NCI-H345 treated with DMSO at 0.1 percent for 48 hours (cell line): Measurements from ENCODE around the gene HCFC1R1.
"Not testable (repeated sequence)": the region's sequence is repeated elsewhere in the genome, so short reads cannot be mapped to it uniquely, and the experiment has no call there.

Experiments
- DNase-seq: peaks from one replicate; lab custom pipeline; 2025; ENCODE audit not compliant: unreplicated experiment; lab: John Stamatoyannopoulos, UW

Gene HCFC1R1

DNA sequence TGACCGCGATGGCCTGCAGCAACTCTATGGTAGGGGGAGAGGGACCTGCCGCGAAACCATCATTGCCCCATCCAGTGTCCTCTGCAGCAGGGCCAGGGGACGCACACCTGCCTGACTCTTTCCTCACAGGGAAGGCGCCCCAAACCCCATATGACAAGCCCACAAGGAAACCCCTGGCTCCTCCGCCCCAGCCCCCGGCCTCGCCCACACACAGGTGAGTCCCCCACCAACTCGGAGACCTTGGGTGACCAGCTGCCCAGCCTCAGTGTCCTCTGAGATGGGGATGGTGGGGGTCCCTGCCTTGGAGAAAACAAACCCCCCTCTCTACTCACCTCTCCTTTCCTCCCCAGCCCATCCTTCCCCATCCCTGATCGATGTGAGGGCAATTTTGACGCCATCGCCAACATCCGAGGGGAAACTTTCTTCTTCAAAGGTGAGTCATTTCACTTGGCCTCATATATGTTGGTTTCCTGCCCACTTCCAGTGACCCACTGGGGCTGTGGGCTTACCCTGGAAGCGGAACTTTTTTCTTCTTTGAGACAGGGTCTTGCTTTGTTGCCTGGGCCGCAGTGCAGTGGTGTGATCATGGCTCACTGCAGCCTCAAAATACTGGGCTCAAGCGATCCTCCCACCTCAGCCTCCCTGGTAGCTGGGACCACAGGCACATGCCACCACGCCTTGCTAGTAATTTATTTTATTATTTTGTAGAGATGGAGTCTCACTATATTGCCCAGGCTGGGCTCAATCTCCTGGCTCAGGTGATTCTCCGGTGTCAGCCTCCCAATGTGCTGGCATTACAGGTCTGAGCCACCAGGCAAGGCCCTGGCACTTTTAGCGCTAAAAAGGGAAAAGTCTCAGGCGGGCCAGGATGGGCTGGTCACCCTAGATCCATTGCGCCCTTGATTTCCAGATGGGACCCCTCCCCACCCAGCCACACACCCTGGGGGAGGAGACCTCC, 33.7 kb upstream of the HCFC1R1 start:
- no peak for DNase-seq

DNA sequence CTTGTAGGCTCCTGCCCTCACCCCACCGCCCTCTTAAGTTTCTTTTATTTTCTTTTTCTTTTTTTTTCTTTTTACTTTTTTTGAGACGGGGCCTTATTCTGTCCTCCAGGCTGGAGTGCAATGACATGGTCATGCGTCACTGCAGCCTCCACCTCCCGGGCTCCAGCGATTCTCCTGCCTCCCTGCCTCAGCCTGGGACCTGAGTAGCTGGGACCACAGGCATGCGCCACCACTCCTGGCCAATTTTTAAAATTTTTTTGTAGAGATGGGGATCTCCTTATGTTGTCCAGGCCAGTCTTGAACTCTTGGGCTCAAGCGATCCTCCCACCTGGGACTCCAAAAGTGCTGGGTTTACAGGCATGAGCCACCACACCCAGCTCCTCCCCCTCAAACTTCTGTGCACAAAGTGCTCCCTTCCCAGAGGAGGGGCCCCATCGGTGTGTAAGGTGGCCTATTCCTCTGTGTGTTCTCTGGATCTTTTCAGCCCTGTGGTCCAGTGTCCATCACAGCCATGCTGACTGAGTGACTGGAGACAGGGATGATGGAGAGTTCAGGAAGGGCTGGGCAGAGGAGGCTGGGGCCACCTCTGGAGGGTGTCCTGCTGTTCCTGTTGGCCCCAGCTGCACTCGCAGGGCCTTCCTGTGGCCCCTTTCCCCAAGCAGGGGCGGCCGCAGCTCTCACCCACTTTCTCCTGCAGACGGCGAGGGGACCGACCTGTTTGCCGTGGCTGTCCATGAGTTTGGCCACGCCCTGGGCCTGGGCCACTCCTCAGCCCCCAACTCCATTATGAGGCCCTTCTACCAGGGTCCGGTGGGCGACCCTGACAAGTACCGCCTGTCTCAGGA, 32.8 kb upstream of the HCFC1R1 start:
- no peak for DNase-seq

GRCh38 chr16:3055734-3056115, 32.0 kb upstream of the HCFC1R1 start:
- not testable (repeated sequence) for DNase-seq

DNA sequence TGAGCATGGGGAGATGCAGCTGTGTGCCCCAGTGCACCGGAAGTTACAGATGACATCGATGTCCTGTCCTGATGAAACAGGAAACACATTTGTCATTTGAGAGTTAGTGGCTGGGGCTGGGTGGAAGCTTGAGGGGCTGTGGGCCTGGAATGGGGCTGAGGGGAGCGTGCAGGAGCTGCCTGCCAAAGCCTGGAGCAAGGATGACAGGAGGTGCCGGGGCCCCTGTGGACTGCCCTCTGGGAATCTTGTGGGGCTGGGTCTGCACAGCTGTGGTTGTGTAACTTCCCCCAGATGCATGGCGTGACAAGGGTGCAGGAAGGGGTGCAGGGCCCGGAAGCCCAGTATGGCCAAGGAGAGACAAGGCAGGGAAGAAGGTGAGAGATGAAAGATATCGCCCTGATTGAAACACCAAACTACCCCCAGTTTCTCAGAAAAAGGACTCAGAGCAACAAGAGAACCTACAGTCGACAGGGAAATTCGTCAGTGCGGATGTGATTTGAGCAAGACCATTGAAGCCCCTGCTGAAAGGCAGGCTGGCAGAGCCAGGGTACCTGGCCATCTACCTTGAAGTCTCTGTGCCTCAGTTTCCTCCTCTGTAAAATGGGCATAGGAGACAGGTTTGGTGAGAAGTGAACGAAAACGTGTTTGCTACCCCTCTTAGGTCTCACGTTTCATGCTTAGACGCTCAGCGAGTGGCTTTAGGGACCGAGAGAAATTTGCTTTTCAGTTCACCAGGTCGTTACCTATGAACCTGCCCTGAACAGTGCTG, 31.4 kb upstream of the HCFC1R1 start:
- no peak for DNase-seq

GRCh38 chr16:3053330-3053710, 29.6 kb upstream of the HCFC1R1 start:
- DNase-seq, result not testable (repeated sequence)

GRCh38 chr16:3052571-3053329, 29.0 kb upstream of the HCFC1R1 start:
- not testable (repeated sequence) for DNase-seq

DNA sequence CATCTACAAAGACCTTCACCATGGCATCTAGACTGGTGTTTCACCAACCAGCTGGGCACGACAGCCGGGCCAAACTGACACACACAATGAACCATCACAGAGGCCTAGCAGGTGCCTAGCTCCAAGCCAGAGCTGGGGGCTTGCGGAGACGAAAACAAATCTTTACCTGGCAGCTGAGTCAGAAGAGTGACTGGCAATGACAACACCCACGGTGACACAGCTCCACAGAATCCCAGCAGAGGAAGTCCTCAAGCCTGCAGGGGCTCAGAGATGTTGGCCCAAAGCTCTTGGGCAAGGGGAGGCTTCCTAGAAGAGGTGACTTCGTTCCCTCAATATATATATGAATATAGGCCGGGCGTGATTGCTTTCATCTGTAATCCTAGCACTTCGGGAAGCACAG, 27.8 kb upstream of the HCFC1R1 start:
- no peak for DNase-seq

GRCh38 chr16:3051009-3051408, 27.3 kb upstream of the HCFC1R1 start:
- DNase-seq, result no peak

DNA sequence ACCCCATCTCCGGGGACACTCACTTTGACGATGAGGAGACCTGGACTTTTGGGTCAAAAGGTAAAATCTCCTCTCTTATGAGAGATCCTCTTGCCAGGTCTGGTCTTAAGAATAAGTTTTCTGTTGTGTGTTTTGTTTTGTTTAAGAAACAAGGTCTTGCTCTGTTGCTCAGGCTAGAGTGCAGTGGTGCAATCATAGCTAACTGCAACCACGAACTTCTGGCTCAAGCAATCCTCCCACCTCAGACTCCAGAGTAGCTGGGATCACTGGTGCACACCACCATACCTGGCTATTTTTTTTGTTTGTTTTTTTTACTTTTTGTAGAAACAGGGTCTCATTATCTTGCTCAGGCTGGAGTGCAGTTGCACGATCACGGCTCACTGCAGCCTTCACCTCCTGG, 26.7 kb upstream of the HCFC1R1 start:
- DNase-seq, result no peak

DNA sequence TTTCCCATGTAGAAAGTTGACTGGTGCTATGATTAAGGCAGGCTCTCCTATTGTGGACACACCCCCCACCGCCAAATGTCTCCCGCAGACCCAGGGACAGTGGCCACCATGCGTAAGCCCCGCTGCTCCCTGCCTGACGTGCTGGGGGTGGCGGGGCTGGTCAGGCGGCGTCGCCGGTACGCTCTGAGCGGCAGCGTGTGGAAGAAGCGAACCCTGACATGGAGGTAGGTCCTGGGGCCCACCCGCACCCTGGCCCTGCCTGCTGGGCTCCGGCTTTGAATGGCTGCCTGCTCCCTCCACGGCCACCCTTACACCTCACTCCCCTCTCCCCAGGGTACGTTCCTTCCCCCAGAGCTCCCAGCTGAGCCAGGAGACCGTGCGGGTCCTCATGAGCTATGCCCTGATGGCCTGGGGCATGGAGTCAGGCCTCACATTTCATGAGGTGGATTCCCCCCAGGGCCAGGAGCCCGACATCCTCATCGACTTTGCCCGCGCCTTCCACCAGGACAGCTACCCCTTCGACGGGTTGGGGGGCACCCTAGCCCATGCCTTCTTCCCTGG, 26.3 kb upstream of the HCFC1R1 start:
- DNase-seq, result no peak

- no peak for DNase-seq
Observed at GRCh38 chr16:3047387-3047720, 23.6 kb upstream of the HCFC1R1 start.

- no peak for DNase-seq
Observed at GRCh38 chr16:3046641-3047386, 23.1 kb upstream of the HCFC1R1 start.

GRCh38 chr16:3045758-3046640, 22.3 kb upstream of the HCFC1R1 start, which contains the start of gene MMP25:
TSS of gene MMP25 (plus strand) at chr16:3046561. CDS start at chr16:3046918, 357 bp downstream.
- no peak for DNase-seq

- no peak for DNase-seq
Observed at GRCh38 chr16:3044708-3045107, 21.0 kb upstream of the HCFC1R1 start.

DNA sequence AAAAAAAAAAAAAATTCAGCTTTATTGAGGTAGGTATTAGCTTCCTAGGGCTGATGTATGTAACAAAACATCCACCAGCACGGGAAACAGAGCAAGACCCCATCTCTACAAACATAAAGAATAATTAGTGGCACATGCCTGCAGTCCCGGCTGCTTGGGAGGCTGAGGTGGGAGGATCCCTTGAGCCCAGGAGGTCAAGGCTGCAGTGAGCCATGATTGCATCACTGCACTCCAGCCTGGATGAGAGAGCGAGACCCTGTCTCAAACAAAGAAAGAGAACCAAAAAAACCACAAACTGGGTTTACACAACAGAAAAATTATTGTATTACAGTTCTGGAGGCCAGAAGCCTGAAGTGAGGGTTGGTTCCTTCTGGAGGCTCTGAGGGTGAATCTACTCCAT, 18.6 kb upstream of the HCFC1R1 start:
- DNase-seq, result no peak

- DNase-seq, result no peak
Observed at GRCh38 chr16:3038896-3039295, 15.2 kb upstream of the HCFC1R1 start.

DNA sequence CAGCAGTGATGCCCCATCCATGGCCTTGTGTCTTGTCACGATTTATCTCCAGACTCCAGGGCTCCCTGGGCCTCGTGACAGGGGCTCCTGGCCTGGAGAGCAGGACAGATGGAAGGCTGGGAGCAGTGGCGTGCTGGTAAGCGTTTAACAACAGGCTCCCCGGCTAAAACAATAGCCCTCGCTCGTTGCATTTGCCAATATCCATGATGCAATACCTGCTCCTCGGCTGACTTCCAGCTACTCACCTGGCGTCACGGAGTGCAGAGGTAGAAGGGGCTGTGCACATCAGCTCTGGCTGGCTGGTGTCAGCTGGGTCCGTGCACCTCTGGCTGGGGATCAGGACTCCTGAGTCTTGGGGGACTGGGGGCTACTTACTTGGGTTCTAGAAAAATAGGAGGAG, 14.5 kb upstream of the HCFC1R1 start:
- DNase-seq, result peak; percentile 46

GRCh38 chr16:3036726-3037315, 13.1 kb upstream of the HCFC1R1 start, which contains the start of gene BICDL2:
TSS of gene BICDL2 (minus strand) at chr16:3036944. CDS start at chr16:3035496, 1,448 bp downstream.
- DNase-seq, result no peak
